T-helper 2 cell treated with Interferon-gamma antibody and Interleukin-4, amounts not matched to agents 100 ng/mL and 5 ng/mL, for 36 hours (primary cell): ENCODE data around the gene HSFX2. TPM values are rescaled to one million over a fixed set of nuclear protein-coding genes. Genes with fewer than 3 reads are reported as not detected.
"Not testable (repeated sequence)": the region's sequence is repeated elsewhere in the genome, so short reads cannot be mapped to it uniquely, and the experiment has no call there.

Experiments used
- intact Hi-C: fragments of 100-400 bp; cut with micrococcal nuclease; formaldehyde crosslinking; loops from one replicate; pipeline ENCODE4 v1.15.1; 2023
- total RNA-seq: library from RNA; stranded (reverse); gene quantifications from 2 replicates; pipeline ENCODE4 v1.2.3, GENCODE V29; 2022

HSFX2 gene
- total RNA-seq, 1 donor from 2014 or later, result not detected

GRCh38 chrX:149590993-149591392, 4.1 kb downstream of the HSFX2 start:
- intact Hi-C loops, result not testable (repeated sequence)

DNA sequence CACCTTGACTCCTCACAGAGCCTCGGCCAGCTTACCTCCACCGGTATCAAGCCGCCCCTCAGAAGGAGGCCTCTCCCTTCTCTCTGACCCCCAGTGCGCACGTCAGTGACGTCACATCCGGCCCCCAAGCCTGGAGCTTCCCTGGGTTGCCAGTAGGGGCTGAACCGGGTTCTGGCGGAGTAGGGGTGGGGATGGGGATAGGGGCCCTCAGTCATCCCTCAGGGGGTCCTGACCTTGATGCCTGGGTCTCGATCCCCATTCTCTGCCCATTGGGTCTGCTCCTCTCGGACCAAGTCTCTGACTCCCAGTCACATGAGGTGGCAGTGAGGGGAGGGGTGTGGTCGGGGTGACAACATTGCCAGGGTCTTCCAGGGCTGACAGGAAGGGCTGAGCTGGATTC, 7.8 kb downstream of the HSFX2 start, which contains the start of gene MAGEA9B:
TSS of gene MAGEA9B (minus strand) at position 101 of the 400 bp plus-strand sequence. CDS start 4,280 bp downstream, outside the sequence.
- intact Hi-C loops, result not testable (repeated sequence)

GRCh38 chrX:149585631-149586030, 9.5 kb downstream of the HSFX2 start:
- intact Hi-C loops, result not testable (repeated sequence)

DNA sequence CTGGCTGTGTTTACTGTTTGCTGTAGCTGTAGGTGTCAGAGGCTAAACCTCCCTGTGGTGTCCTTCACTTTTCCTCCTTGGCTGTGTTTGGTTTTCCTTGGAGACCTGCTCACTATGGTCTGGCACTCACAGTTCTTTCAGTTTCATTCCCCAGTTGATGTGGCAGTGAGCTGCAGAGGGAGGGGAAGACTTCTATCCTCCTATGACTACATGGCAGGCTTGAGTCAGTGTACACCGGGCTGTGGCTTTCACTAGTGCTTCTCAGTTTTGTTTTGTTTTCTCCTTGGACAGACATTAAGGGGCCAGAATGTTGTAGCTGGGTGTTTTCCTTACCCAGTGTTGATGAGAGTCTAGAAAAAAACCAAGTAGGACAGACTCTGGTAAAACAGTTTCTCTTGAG, 21.7 kb downstream of the HSFX2 start:
- intact Hi-C loops, result not testable (repeated sequence)

DNA sequence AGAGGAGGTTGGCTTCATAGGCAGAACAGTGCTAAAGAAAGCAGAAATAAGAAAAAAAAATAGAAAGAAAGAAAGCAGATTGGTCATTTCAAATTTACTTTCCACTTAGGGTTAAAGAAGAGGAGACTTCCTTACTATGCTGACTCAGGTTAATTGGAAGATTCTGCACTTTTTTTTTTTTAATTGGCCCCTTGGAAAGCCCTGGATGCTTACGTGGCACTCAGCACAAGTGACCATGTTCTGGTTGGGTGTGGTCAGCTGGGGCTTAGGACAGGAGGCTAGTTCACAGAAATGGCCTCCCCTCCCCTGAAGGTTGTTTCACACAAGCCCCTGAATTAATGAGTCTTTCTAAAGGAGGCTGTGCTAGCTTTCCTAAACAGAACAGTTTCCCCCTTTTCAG, 22.4 kb downstream of the HSFX2 start:
- intact Hi-C loops, result no loop called here

- intact Hi-C loops, result no loop called here
Measured at GRCh38 chrX:149571770-149572169, 23.3 kb downstream of the HSFX2 start.

- intact Hi-C loops, result no loop called here
Measured at GRCh38 chrX:149570668-149571067, 24.4 kb downstream of the HSFX2 start.

DNA sequence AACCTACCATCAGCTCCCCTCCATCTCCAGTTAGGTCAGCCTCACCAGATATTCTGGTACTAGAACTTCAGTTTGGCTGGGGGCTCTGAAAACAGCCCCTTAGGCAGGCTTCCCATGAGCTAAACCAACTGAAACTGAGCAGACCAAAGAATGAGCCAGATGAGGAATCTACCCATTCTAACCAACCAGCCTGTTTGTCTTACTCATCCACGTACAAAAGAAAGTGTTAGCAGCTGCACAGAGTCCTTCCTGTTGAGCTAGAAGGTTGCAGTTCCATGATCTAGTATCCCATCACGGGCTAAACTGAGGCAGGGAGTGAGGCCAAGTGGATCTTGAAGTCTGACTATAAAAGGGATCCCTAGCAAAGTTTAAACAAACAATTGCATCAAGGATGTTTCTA, 25.3 kb downstream of the HSFX2 start:
- intact Hi-C loops, result no loop called here

DNA sequence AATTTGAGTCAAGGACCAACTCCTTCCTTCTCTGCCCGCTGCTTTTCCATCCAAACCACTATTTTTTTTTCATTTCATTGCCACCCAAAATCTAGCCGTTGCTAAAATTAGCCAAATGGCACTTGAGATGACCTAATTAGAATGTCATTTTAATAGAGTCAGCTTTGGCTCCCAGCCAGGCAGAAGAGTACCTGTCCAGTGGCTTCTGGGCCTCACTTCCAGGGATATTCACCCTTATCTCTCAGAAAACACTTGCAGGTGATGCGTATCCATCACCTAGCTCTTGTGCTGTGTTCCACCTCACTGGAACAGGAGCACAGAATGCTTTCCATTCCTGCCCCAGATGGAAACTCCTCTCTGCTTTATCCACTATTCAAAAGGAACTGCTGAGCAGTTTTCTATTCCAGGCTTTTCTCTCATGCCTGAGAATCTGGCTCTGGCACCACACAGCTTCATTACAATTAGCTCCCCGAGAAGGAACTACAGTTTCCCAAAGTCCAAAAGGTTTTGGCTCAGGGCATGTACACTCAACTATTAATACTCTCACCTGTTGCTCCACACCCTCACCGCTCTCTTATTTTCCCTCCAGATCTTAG, 26.3 kb downstream of the HSFX2 start:
- intact Hi-C loops, result no loop called here

- intact Hi-C loops, result no loop called here
Measured at GRCh38 chrX:149567621-149568417, 27.3 kb downstream of the HSFX2 start.

DNA sequence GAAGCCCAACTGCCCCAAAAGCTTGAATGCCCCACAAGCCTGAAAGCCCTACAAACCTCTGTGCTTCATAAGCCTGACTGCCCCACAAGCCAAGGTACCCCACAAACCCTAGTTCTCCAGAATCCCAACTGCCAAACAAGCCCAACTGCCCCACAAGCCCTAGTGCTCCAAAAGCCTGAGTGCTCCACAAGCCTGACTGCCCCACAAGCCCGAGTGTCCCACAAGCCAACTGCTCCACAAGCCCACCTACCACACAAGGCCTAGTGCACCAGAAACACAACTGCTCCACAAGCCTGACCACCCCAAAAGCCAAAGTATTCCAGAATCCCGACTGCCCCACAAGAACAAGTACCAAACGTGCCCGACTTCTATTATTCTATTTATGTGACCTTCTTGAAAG, 31.8 kb downstream of the HSFX2 start:
- intact Hi-C loops, result no loop called here

DNA sequence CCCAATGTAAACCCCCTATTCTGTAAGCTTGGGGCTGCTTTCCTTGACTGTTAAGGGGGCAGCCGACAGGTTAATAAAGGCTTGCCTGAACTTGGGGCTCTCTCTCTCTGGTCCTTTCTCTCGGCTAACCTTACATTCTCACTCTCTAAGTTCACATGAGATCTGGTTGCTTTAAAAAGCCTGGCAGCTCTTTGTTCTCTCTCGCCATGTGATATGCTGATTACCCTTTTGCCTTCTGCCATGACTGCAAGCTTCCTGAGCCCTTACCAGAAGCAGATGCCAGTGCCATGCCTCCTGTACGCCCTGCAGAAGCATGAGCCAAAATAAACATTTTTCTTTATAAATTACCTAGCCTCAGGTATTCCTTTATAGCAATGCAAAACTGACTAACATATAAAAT, 39.9 kb downstream of the HSFX2 start:
- intact Hi-C loops, result not testable (repeated sequence)

DNA sequence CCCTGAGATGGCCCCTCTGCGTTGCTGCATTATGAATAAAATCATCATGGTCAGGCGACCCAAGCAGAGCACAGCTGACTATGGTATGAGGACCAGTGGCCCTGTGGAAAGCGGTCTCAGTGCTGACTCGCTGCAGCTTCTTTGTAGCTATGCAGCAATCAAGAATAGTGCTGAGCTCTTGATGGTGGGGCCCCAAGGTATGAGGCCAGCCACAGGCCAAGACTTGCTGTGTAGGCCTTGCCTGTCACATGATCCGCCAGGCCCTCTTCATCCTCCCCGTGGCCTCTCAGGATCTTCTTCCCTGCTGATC, 43.2 kb downstream of the HSFX2 start:
- intact Hi-C loops, result not testable (repeated sequence)

DNA sequence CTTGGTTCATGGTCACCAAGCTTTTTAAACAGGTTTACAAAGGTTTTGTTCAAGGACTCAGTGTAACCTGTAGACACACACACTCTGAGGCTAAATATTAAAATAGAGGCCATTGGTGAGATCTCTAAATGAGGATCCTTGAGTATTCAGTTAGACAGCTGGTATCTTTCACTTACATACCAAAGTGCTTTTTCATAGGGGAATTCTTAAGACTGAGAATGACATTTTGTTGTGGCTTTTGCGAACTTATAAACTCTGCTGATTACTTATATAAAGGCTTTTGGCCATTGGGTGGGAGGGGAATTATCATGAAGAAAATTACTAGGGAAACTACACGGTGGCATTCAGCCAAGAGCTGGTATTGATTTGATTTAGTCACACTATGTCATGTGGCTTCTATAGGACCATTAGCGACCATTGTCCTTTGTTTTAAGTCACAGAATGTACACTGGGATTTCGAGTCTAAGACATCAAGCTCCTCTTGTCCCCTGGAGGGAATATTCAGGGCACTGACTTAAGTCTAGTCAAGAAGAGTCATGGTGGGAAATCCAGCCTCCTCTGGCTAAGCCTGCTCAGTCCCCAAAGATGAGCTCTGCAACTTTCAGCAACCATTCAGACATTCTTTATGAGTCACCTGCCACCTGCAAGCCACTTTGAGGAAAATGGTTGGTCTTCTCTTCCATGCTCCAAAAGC, 43.7 kb downstream of the HSFX2 start:
- intact Hi-C loops, result not testable (repeated sequence)

DNA sequence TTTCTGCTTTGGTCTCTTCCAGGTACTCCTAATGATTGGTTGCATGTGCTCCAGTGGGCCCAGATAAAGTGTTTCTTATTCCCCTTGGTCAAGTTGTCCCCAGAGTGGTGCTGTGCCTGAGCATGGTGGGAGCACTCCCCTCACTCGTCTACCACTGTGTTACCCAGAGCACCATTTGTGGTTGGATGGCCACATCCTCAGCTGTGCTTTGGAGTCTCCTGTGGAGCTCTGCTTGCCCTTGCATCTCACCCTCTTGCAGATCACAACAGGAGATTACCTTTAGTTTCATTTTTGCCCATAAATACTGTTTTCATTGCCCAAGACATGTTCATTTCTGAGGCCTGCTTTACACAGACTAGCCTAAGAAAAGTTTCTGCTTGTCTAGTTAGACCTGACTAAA, 44.7 kb downstream of the HSFX2 start:
- intact Hi-C loops, result not testable (repeated sequence)

GRCh38 chrX:149549701-149550100, 45.4 kb downstream of the HSFX2 start, which contains the start of gene HSFX3:
Gene HSFX3 (minus strand): TSS chrX:149549924. CDS start chrX:149549852, 72 bp downstream.
- intact Hi-C loops, result not testable (repeated sequence)

DNA sequence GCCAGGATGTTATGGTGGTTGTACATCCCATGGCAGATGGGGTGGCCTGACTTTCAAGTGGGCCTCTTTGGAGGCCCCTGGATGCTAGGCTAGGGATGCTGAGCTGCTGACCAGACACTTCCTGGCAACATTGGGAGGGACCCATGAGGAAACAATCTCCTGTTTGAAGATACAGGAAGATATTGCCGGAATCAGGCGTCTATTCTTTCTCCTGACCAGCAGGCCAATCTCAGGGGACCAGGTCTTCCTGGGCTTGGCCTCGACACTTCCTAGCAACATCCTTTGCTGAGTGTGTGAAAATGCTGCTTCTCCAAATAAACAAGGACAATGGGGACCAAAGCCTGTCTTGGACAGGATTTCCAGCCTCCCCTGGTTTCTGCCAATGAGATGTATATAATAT, 47.3 kb downstream of the HSFX2 start:
- intact Hi-C loops, result not testable (repeated sequence)

GRCh38 chrX:149546962-149547361, 48.2 kb downstream of the HSFX2 start:
- intact Hi-C loops, result not testable (repeated sequence)

DNA sequence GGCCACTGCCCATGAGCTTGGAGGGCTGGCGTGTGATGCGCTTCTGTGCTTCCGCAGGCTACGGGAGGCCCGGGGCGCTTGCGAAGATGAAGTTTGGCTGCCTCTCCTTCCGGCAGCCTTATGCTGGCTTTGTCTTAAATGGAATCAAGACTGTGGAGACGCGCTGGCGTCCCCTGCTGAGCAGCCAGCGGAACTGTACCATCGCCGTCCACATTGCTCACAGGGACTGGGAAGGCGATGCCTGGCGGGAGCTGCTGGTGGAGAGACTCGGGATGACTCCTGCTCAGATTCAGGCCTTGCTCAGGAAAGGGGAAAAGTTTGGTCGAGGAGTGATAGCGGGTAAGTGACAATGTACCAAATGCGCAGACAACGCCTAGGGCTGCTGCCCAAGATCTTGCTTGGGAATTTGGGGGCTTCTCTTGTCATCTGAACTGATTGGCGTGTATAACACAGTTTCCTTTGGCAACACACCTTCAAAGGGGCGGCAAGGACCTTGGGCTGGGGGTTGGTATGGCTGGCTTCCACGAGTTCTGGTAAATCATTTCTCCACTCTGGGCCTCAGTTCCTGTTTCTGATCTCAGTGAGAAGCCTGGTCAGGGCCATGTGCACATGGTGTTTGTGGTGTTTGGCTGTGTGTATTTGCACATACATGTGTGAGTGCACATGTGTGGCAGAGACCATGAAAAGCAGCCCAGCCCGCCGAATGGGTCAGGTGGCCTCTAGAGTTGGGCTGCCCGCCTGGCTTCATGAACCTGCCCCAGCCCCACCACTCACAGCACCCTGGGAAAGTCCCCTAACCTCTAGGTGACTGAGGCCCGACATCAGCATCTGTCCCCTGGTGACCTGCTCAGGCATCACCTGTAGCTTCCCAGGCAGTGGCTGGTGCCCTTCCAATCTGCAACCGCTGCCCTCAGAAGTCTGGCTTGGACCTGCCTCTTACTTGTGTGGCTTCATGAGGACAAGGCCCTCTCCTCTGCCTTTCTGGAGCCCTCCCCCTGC, 49.3 kb downstream of the HSFX2 start:
- intact Hi-C loops, result not testable (repeated sequence)
